Choroid plexus epithelial cell (primary cell): Measurements from ENCODE around the gene TBX1.

ENCODE experiments used
- DNase-seq: peaks from one replicate; pipeline ENCODE4 v3.0.0-alpha.2; 2010; ENCODE audit warnings: low read depth
- H3K4me3 ChIP-seq: 2 replicates; pipeline ENCODE4 v1.5.1; 2011; ENCODE audit warnings: low read depth, mild to moderate bottlenecking, control low read depth, low read length, moderate library complexity
- CTCF ChIP-seq: conservative IDR thresholded peaks from 2 replicates; pipeline ENCODE4 v1.5.1; 2011; ENCODE audit warnings: low read depth, mild to moderate bottlenecking, control low read depth, inconsistent platforms, low read length, moderate library complexity

Gene TBX1

GRCh38 chr22:19734163-19734562 lies 26.4 kb upstream of the TBX1 start:
- H3K4me3 ChIP-seq, result no peak overlapping the region
- DNase-seq, result no peak
- TF ChIP-seq CTCF, result no peak

- no peak for DNase-seq
- no peak overlapping the region for H3K4me3 ChIP-seq
- no peak for TF ChIP-seq CTCF
These were observed 25.7 kb upstream of the TBX1 start for GRCh38 chr22:19734837-19735382.

GRCh38 chr22:19735665-19736510 lies 24.7 kb upstream of the TBX1 start:
- no peak for TF ChIP-seq CTCF
- DNase-seq, result no peak
- no peak overlapping the region for H3K4me3 ChIP-seq

- TF ChIP-seq CTCF, result no peak
- DNase-seq, result no peak
- H3K4me3 ChIP-seq, result no peak overlapping the region
These were observed 22.5 kb upstream of the TBX1 start for GRCh38 chr22:19737846-19738663.

- no peak for DNase-seq
- no peak for TF ChIP-seq CTCF
- no peak overlapping the region for H3K4me3 ChIP-seq
These were observed 21.7 kb upstream of the TBX1 start for GRCh38 chr22:19738664-19739447.

- DNase-seq, result no peak
- H3K4me3 ChIP-seq, result no peak overlapping the region
- TF ChIP-seq CTCF, result no peak
These were observed 21.1 kb upstream of the TBX1 start for GRCh38 chr22:19739448-19739895.
